Uterus (tissue), 2 donors: ENCODE results near the gene GH1.
"Not testable (repeated sequence)": the region's sequence is repeated elsewhere in the genome, so short reads cannot be mapped to it uniquely, and the experiment has no call there.

Experiments
- POLR2A ChIP-seq, 2 donors: fragments of 450-650 bp; IDR thresholded peaks; one replicate each; pipeline ENCODE4 v1.6.1; 2016; ENCODE audit warnings: antibody characterized with exemption in 2 of 2, mild to moderate bottlenecking in 1 of 2, moderate library complexity in 1 of 2
- TF ChIP-seq, protein P1 (sequence below), 4 experiments: fragments of 200-600 bp in 2 of 4; fragments of 450-650 bp in 2 of 4; sonication (generic) in 2 of 4; IDR thresholded peaks; one replicate each; pipeline ENCODE4 v1.5.1; 2016 to 2019; ENCODE audit warnings: antibody characterized with exemption in 4 of 4, mild to moderate bottlenecking in 2 of 4, moderate library complexity in 1 of 4

DNA sequence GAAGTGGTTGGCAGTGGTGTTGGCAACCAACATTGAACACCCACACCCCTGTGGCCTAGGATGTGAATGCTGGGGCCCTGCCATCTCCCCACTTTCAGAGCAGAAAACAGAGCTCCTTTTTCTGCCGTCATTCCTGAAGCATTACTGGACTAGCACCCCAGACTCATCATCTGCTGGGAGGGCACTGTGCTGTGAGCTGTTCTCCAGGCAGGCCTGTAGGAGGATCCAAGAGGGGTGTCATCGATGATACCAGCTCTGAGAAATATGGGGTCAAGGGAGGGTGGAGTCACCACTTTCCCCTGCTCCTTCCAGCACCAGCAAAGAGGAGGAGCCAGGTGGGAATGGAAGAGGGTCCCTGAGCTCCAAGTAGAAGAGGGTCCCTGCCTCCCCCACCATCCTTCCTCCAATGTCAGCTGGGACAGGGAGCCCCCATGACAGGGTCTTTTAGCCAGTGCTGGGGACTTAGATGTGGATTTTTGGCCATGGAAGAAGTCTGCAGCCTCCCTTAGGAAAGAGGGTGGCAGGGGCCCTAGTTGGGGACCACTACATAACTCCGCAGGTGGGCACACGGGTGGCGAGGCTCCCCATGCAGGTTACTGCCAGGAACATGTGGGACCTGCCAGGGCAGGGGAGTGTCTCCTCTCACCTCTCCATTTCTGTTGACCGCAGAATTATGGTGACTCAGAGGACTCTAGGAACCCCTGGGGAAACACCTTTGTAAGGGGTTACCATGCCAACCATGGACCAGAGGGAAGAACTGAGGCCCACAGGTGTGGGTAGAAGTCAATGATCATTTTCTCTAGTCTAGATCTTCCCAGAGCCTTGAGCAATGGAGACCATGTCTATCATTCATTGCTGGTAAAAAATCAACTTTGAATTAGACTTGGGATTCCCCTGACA is 19.5 kb downstream of the GH1 start:
- TF ChIP-seq, protein P1, sequence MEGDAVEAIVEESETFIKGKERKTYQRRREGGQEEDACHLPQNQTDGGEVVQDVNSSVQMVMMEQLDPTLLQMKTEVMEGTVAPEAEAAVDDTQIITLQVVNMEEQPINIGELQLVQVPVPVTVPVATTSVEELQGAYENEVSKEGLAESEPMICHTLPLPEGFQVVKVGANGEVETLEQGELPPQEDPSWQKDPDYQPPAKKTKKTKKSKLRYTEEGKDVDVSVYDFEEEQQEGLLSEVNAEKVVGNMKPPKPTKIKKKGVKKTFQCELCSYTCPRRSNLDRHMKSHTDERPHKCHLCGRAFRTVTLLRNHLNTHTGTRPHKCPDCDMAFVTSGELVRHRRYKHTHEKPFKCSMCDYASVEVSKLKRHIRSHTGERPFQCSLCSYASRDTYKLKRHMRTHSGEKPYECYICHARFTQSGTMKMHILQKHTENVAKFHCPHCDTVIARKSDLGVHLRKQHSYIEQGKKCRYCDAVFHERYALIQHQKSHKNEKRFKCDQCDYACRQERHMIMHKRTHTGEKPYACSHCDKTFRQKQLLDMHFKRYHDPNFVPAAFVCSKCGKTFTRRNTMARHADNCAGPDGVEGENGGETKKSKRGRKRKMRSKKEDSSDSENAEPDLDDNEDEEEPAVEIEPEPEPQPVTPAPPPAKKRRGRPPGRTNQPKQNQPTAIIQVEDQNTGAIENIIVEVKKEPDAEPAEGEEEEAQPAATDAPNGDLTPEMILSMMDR (IDR thresholded peaks at IDR 0.05) = not testable (repeated sequence)
- TF ChIP-seq POLR2A (IDR thresholded peaks at IDR 0.05) = not testable (repeated sequence)
